Panc1 (cell line): ENCODE measurements around the gene DCHS2. TPM values are rescaled to one million over a fixed set of nuclear protein-coding genes. Genes with fewer than 3 reads are reported as not detected.

ENCODE experiments used
- ATAC-seq: fragments of 200-7000 bp; cut with Tn5 transposase; 2 replicates; pipeline ENCODE4 v1.9.1; 2020; ENCODE audit warnings: mild to moderate bottlenecking, moderate library complexity
- BruUV-seq: library from RNA; stranded (reverse); fragments of 400-500 nt; replicated peaks from 2 replicates; lab custom pipeline; 2021; lab: Mats Ljungman, UMichigan
- CTCF ChIA-PET: fragments of 300-600 bp; sonication (Branson Sonifier 250); formaldehyde crosslinking; loops from one replicate; lab custom pipeline; 2022; ENCODE audit warnings: antibody characterized with exemption; lab: Charles Lee
- POLR2A ChIA-PET: fragments of 300-600 bp; sonication (Branson Sonifier 250); formaldehyde crosslinking; loops from one replicate; lab custom pipeline; 2022; ENCODE audit warnings: antibody characterized with exemption; lab: Charles Lee
- DNase-seq: peaks from one replicate; pipeline ENCODE4 v3.0.0-alpha.2; 2010; ENCODE audit warnings: low read depth, low spot score
- H3K27ac ChIP-seq: 2 replicates; pipeline ENCODE4 v1.5.1; 2011; ENCODE audit warnings: mild to moderate bottlenecking, low read length, inconsistent platforms
- H3K27me3 ChIP-seq: fragments of 200-500 bp; sonication (Bioruptor generic); 2 replicates; pipeline ENCODE4 v1.6.0; 2014; ENCODE audit warnings: low read length, inconsistent platforms; ENCODE audit not compliant: control insufficient read depth, insufficient read depth
- H3K36me3 ChIP-seq: fragments of 200-500 bp; sonication (Bioruptor generic); 2 replicates; pipeline ENCODE4 v1.5.1; 2014; ENCODE audit warnings: inconsistent platforms, mild to moderate bottlenecking, low read length, moderate library complexity; ENCODE audit not compliant: control insufficient read depth, insufficient read depth
- H3K4me1 ChIP-seq: 2 replicates; pipeline ENCODE4 v1.5.1; 2011; ENCODE audit warnings: inconsistent platforms, mild to moderate bottlenecking, low read length, moderate library complexity; ENCODE audit not compliant: control insufficient read depth, insufficient read depth
- H3K4me3 ChIP-seq, 2 experiments: 2 replicates each; pipeline ENCODE4 v1.5.1; 2011 to 2012; ENCODE audit warnings: low read depth in 2 of 2, low read length in 2 of 2, mild to moderate bottlenecking in 2 of 2, inconsistent platforms in 1 of 2, moderate library complexity in 1 of 2
- H3K9me3 ChIP-seq: fragments of 200-500 bp; sonication (Bioruptor generic); 2 replicates; pipeline ENCODE4 v1.5.1; 2014; ENCODE audit warnings: low read depth, mild to moderate bottlenecking, inconsistent platforms, low read length, moderate library complexity; ENCODE audit not compliant: control insufficient read depth, insufficient read depth
- CTCF ChIP-seq: fragments of 450-650 bp; IDR thresholded peaks from 2 replicates; pipeline ENCODE4 v1.5.1; 2017; ENCODE audit warnings: mild to moderate bottlenecking
- POLR2AphosphoS5 ChIP-seq: IDR thresholded peaks from 2 replicates; pipeline ENCODE4 v1.6.1; 2012; ENCODE audit warnings: mild to moderate bottlenecking, low read depth, low read length, moderate library complexity
- REST ChIP-seq, 2 experiments: IDR thresholded peaks; 2 replicates each; pipeline ENCODE4 v1.6.1; 2011 to 2012; ENCODE audit warnings: low read depth in 2 of 2, control low read depth in 1 of 2, low read length in 1 of 2, mild to moderate bottlenecking in 1 of 2, moderate library complexity in 1 of 2; ENCODE audit not compliant: insufficient read depth in 1 of 2
- in situ Hi-C: cut with HindIII; loops from 2 replicates; pipeline ENCODE4 v1.10.0; 2016; ENCODE audit warnings: low sequenced_read_pairs, low pct_unique_long_range_greater_than_20kb
- intact Hi-C: fragments of 100-400 bp; cut with micrococcal nuclease; formaldehyde crosslinking; loops from one replicate; pipeline ENCODE4 v1.10.0; 2022; ENCODE audit not compliant: unreplicated experiment
- total RNA-seq: library from RNA; stranded (reverse); gene quantifications from one replicate; pipeline ENCODE4 v1.2.1, GENCODE V29; 2021; ENCODE audit not compliant: unreplicated experiment

Gene DCHS2
- total RNA-seq, 1 experiment from 2014 or later = not detected

GRCh38 chr4:154528869-154529268 lies 37.3 kb upstream of the DCHS2 start:
- no peak for TF ChIP-seq CTCF
- TF ChIP-seq POLR2AphosphoS5 = no peak
- no peak for TF ChIP-seq REST (IDR thresholded peaks at IDR 0.05; ENCODE audit: insufficient read depth in 1 of 2, low read depth in 2 of 2, low read length in 1 of 2)
- ChIA-PET CTCF (no interaction called here), POLR2A (no interaction called here)
- Histone ChIP-seq H3K4me1 (no peaks in the 10 kb centered on the region), H3K4me3 (no peak overlapping the region), H3K36me3 (no peaks in the 10 kb centered on the region), H3K9me3 (no peaks in the 10 kb centered on the region), H3K27ac (no peak overlapping the region), H3K27me3 (no peaks in the 10 kb centered on the region)
- no peak for DNase-seq
- no TSS peak for BruUV-seq
- intact Hi-C loops (no loop called here), in situ Hi-C loops (no loop called here)
- ATAC-seq = no peak

GRCh38 chr4:154527308-154527707 lies 35.7 kb upstream of the DCHS2 start:
- ChIA-PET CTCF (no interaction called here), POLR2A (no interaction called here)
- intact Hi-C loops = no loop called here

More at GRCh38 chr4:154527308-154527707, 35.7 kb upstream of the DCHS2 start:
- DNase-seq = no peak
- no TSS peak for BruUV-seq
- H3K4me1 ChIP-seq = no peaks in the 10 kb centered on the region
- no peak overlapping the region for H3K27ac ChIP-seq
- ATAC-seq = no peak
- no peak overlapping the region for H3K4me3 ChIP-seq
- TF ChIP-seq CTCF = no peak
- in situ Hi-C loops = no loop called here
- no peaks in the 10 kb centered on the region for H3K9me3 ChIP-seq
- H3K36me3 ChIP-seq = no peaks in the 10 kb centered on the region
- H3K27me3 ChIP-seq = no peaks in the 10 kb centered on the region
